Adrenal gland (tissue), 5 donors: ENCODE results near the gene PTPN1.

Experiments
- CTCF ChIP-seq, 6 experiments: fragments of 450-650 bp in 4 of 6; fragments of 200-600 bp in 2 of 6; sonication (generic) in 1 of 6; IDR thresholded peaks; 1 replicate in 5 of 6; 2 replicates in 1 of 6; pipeline versions ENCODE4 v1.5.1 to v1.8.0; 2016 to 2021; ENCODE audit warnings: antibody characterized with exemption in 6 of 6, mild to moderate bottlenecking in 2 of 6, moderate library complexity in 1 of 6
- POLR2A ChIP-seq, 2 donors: fragments of 450-650 bp; IDR thresholded peaks; one replicate each; pipeline ENCODE4 v1.6.1; 2017; ENCODE audit warnings: antibody characterized with exemption in 2 of 2, mild to moderate bottlenecking in 2 of 2, moderate library complexity in 1 of 2
- donor health status: DM: no; HTN: no; CAD: no.

- TF ChIP-seq CTCF (IDR thresholded peaks at IDR 0.05) (no peak), POLR2A (IDR thresholded peaks at IDR 0.05) (no peak)
Observed at GRCh38 chr20:50559856-50560638, 49.9 kb downstream of the PTPN1 start.
